ENCODE measurements around the gene LTO1.
"Not testable (repeated sequence)": the region's sequence is repeated elsewhere in the genome, so short reads cannot be mapped to it uniquely, and the experiment has no call there.

Gene LTO1

DNA sequence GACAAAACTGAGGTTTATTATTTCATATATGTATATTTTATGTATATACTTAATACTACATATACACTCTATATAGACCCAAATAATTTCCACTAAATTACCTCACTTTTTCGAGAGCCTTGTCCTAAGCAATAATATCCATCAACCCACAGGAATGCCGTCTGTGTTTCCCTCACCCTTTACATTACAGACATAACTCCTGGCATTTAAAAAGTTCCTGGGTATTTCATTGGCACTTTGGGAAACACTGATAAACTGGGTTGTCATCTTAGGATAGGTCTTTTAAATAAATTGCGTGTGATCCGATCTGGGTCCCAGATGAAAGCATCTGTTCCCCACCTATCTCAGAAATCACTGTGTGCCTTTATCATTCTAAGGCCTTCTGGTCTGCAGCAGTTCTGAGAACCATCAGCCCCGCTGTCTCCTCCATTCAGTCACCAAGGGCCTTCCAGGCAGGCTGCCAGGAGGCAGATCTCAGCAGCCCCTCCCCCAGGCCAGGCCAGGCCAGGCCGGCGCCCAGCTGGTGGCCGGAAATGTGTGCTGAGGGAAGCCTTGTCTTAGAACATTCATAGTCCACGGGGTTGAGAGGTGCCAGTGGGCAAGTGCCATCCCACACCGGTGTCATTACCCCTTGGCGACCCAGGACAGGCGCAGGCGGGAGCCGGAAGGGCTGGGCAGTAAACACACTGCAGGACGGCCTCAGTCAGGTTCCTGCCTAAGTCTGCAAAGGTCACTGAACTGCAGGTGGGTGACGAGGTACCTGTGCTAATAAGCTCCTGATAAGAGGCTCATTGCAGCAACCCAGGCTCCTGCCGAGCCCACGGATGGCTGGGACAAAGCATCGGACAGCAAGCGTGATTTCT is 25.4 kb upstream of the LTO1 start:
- no peak for DNase-seq

DNA sequence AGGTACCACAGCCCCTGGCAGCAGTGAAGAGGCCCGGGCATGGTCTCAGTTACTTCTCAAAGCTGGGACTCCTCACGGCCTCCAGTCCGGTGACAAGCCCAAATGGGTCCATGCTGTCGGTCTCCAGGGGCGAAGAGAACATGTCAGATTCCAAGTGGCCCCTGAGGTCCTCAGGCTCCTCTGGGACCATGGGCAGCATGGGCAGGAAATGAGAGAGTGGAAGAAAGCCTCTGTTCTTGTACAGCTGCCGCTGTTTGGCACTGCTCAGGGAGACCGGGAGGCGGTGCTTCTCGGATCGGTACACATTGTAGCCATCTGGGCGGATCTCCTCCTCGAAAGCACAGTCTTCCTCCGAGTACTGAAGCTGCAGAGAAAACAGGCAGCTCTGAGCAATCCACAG is 24.1 kb upstream of the LTO1 start:
- no peak for DNase-seq

DNA sequence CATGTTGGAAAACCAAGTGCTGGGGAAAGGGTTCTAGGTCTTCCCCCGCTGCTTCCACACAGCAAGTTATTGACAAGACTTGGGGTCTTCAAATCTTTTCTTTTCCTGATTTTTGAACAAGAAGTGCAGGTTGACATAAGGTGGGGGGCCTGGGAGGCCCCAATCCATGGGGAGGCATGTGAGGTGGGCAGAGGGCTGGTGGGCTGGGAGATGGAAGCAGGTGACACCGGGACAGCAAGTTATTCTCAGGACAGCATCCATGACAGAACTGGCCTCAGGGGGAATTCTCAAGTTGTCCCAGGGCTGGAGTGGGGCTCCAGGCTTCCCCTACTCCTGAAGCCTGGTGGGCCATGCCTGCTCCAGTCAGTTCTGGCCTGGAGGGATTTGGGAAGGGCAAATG is 23.2 kb upstream of the LTO1 start:
- DNase-seq: no peak

DNA sequence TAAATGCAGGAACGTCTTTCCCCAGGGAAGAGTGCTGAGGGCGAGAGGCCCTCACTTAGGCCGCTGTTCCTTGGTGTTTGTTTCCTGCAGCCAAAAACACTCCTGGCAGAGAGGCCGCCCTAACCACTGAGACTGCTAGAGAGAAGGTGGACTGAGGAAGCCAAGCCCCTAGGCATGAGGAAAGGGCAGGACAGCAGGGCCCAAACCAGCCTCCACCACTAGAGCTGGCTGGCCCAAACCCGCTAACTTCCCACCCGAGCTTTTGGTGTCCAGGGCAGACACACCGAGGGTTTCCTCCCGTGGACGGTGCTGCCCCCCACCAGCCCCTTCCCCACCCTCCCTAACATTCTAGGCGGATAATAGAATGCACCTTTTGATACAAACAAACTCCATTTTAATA is 22.7 kb upstream of the LTO1 start:
- DNase-seq: no peak

DNA sequence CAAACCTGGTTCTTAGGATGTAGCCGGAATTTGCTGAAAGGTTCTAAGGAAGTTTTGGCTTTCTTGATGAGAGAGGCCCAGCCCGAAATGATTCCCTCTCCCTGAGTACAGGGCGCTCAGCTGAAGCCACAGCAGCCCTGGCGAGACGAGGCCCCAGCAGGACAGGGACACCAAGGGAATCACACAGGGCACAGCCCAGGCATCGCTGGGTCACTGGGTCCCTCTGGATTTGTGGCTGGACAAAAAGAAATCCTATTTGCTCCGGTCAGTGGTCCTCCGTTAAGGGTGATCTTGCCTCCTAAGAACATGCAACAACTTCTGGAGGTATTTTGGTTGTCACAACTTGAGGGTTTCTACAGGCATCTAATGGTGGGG is 22.3 kb upstream of the LTO1 start:
- no peak for DNase-seq

DNA sequence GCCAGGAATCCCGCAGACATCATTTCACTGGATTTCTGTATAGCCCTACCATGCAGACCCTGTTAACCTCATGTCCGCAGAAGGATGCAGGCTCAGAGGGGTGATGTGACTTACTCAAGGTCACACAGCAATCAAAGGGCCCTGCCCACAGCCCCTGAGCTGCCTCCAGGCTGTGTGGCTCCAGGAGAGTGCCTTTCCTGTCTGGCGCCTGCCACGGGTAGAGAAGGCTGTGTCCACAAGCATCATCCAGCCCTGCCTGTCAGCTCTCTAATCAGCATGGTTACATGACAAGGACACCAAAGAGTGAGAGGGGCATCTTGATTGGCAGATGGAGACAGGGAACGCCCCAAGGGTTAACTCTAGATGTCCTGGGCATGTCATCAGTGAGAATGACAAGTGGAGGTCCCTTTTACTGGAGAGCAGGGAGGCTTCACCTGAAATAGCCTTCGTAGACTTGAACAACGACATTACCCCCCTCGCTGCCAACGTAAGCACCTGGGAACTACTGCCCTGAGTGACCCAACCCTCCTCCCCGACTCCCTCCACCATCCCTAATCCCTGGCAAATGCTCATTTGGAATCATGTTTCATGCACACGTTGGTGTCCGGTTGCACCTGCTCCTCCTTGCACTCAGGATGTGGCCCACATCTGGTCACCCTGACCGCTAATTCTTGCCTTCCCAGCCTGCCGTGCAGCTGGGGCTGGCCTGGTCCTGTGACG is 21.8 kb upstream of the LTO1 start:
- DNase-seq: no peak

DNA sequence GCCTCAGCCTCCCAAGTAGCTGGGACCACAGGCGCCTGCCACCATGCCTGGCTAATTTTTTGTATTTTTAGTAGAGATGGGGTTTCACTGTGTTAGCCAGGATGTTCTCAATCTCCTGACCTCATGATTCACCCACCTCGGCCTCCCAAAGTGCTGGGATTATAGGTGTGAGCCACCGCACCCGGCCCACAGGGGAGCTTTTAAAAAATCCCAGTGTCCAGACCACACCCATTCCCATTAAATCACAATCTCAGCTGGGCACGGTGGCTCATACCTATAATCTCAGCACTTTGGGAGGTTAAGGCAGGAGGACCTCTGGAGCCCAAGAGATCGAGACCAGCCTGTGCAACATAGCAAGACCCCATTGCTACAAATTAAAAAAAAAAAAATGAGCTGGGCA is 20.8 kb upstream of the LTO1 start:
- not testable (repeated sequence) for DNase-seq

DNA sequence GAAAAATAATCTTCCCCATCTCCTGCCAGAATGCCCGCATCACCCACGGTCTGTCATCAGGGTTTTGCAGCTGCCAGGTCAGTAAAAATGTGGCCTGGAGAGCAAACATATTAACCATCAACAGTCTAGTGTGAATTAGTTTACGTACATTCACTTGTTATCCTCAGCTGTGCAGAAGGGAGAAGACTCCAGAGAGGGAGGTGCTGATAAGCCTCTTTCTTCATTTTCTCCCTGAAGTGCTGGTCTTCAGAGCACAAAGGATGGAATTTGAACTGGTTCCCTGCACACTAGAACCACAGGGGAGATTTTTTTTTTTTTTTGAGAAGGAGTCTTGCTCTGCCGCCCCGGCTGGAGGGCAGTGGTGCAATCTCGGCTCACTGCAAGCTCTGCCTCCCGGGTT is 20.4 kb upstream of the LTO1 start:
- DNase-seq: no peak

DNA sequence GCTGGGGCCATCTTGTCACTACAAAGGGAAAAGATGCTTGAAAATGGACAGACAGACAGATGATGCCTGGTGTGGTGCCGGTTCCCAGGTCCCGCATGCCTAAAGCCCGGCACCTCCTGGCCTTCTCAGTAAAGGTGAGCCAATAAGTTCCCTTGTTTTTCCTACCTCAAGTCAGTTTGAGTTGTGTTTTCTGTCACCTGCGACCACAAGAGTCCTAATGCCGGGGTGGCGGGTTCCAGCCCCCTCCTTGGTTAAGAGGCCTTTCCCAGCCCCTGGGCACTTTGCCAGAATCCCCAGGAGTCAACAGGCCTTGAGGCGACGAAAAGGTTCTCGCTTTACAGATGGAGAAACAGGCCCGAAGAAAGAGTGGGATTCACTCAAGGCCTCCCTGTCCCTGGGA is 19.6 kb upstream of the LTO1 start:
- no peak for DNase-seq

DNA sequence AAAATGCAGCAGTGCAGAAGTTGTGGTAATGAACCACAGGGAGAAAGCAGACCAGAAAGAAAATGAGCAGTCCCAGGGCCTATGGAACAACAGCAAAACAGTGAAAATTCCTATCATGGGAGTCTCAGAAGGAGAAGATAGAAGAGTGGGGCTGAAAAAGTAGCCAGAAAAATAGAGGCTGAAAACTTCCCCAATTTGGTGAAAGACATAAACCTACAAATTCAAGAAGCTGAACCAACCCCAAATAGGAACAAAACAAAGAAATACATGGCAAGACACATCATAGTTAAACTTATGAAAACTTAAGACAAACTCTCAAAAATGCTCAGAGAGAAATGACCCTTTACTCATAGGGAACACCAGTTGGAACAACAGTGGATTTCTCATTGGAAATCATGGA is 17.3 kb upstream of the LTO1 start:
- DNase-seq: no peak

DNA sequence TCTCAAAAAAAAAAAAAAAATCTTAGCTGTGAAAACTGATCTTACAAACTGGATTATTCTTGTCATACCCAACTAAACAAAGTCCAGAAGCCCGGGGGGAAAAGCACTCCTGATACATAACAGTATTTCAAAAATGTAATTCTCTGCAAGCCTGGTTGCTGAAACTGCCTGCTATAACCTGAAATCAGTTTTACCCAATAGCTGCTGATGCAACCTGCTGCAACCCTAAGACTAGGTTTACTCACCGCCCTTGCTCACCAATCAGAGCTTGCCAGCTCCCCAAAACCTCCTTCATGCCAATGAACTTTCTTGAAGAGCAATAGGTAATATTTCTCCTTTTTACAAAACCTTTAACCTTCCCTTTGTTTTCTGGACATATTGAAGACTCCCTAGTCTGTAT is 16.3 kb upstream of the LTO1 start:
- no peak for DNase-seq

DNA sequence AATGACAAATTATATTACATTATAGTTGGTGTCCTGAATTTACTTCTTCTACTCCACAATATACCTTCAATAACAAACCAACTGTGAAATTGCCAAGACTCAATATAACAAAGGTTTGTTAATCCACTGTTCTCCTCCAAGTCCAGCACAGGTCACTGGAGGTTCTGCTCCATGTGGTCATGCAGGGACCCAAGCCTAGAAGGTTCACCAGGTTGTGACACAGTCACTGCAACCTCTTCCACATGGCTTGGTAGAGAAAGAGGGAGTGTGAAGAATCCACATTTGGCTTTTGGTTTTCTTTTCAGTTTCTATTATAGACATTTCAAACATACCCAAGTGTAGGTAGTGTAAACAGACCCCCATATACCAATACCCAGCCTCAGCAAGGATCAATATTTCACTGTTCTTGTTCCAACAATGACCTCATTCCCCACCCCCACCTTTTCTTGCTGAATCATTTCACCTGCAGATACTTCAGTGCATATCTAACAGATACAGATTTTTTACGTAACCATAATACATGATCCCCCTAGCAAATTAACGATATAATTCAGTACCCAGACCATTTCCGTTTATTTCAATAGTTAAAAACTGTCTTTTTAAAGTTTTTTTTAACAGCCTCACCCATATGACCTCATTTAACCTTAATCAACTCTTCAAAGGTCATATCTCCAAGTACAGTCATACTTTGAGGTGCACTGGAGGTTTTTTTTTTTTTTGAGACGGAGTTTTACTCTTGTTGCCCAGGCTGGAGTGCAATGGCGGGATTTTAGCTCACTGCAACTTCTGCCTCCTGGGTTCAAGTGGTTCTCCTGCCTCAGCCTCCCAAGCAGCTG is 14.5 kb upstream of the LTO1 start:
- DNase-seq: no peak

DNA sequence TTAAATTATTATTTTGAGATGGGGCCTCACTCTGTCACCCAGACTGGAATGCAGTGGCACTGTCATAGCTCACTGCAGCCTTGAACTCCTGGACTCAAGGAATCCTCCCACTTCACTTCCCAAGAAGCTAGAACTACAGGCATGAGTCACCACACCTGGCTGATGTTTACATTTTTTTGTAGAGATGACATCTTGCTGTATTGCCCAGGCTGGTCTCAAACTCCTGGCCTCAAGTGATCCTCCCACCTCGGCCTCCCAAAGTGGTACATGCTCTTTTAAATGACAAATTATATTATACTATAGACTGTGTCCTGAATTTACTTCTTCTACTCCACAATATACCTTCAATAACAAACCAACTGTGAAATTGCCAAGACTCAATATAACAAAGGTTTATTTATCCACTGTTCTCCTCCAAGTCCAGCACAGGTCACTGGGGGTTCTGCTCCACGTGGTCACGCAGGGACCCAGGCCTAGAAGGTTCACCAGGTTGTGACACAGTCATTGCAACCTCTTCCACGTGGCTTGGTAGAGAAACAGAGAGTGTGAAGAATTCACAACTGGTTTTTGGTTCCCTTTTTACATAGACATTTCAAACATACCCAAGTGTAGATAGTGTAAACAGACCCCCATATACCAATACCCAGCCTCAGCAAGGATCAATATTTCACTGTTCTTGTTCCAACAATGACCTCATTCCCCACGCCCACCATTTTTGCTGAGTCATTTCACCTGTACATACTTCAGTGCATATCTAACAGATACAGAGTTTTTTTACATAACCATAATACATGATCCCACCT is 13.0 kb upstream of the LTO1 start:
- not testable (repeated sequence) for DNase-seq

DNA sequence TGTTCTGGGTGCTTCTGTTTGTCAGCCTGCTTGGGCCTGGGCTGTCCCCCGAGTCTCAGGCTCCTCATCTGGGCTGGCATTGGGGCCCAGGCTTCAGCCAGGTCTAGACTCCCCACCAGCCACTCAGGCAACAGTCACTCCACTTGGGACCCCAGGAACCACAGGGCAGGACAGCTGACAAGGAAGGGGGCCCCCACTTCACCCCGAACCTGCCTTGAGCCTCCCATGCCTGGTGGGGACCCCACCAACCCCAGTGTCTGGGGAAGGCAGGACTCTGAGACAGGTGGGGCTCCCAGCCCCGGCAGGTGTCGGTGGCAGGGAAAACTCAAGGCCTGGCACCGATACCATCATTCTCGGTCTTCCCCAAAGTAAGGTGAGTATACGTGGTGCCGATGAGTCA is 11.7 kb upstream of the LTO1 start:
- no peak for DNase-seq

DNA sequence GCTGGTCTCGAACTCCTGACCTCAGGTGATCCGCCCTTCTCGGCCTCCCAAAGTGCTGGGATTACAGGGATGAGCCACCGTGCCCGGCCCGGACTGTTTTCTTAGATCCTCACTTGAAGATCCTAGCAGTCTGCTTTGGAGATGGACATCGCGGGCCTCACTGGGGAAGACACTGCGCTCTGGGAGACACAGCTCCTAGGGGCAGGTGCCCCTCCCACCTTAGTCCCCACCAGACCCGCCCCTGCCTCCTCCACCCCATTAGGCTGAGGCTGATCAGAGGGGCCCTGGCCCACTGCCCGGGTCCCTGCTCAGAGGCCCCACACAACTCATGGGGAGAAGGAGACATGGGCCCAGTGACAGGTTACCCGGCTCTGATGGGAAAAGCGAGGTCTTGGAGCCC is 11.3 kb upstream of the LTO1 start:
- no peak for DNase-seq

DNA sequence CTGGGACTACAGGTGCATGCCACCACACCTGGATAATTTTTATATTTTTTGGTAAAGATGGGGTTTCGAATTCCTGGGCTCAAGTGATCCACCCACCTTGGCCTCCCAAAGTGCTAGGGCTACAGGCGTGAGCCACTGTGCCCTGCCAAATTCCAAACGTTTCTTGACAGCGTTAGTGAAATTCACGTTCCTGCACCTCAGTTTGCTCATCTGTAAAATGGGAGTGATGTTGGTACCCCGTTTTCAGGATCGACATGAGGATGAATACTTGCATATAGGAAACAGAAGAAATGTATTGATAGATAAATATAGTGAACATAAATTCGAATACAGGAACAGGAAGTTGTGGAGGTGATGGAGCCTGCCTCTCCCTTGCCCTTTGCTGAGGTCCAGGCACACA is 10.2 kb upstream of the LTO1 start:
- DNase-seq: no peak

DNA sequence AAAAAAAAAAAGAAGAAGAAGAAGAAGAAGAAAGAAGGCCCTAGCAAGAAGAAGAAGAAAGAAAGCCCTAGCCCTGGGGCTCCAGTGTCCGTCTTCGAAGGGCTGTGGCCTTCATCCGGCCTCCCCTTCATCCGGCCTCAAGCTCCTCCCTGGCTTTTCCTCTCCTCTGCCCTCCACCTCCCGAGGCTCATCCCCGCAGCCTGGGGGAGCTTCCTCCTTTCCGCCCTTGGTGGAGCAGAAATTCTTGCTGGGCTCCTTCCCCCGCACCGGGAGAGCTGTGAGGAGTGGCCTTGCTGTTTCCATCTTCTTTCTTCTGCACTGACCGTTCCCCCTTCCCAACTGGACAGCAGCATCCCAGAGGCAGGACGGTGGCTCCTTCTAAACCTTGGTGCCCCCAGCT is 9.5 kb upstream of the LTO1 start:
- DNase-seq: no peak

DNA sequence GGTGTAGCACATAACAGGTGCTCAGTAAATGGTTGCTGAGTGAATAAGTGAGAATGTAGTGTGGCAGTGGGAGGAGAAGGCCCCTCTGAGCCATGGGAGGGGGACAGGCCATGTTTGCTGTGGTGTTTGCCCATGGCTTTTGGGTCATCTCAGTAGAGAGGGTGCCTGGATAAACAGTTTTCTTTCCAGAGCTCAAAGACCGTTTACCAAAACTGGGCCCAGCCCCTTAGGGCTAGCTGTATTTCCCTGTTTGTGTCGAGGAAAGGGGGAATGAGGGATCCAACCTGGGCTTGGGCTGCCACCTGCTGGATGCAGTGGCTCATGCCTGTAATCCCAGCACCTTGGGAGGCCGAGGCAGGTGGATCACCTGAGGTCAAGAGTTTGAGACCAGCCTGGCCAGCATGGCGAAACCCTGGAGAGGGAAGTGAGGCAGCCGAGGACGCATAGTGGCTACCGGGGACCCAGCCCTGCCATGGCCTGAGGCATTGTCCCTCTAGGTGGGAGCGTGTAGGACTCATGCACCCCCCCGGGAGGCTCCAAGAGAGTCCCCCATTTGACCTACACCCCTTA is 8.7 kb upstream of the LTO1 start:
- DNase-seq: peak; percentile 1

DNA sequence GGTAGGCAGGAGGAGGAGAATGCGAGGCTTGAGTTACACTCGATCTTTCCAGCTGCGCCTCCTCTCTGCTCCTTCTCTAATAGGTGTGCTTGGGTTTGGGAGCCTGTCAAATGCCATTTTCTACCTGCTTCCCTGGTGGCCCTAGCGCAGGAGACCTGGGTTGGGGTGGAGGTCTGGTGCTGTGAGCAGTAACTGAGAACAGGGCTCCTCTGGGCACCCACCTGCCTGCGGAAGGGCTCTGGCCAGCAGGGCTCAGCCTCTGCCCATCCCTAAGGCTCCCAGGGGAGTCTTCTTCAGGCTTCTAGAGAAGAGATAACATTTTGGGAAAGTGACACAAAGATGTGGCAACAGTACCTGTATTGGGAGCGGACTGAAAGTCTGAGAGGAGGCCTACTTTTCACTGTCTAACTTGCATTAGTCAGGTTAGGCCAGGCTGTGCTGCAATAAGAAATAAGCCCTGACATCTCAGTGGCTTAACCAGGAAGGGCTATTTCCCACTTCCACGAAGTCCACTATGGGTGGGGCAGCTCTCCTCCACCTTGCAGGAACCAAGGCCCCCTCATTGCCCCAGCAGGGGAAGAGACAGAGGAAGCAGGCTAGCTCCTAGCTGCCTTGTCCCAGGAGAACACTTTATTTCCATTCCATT is 7.7 kb upstream of the LTO1 start:
- no peak for DNase-seq

DNA sequence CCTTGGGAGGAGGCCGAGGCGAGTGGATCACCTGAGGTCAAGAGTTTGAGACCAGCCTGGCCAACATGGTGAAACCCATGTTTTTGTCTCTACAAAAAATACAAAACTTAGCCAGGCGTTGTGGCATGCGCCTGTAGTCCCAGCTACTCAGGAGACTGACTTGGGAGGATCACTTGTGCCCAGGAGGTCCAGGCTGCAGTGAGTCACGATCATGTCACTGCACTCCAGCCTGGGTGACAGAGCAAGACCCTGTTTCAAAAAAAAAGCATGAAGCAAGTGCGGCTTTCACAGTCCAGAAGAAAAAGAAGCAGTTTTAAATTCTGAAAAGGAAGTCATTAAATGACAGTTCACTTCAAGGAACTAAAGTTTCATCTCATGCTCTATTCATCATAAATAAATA is 7.1 kb upstream of the LTO1 start:
- no peak for DNase-seq

DNA sequence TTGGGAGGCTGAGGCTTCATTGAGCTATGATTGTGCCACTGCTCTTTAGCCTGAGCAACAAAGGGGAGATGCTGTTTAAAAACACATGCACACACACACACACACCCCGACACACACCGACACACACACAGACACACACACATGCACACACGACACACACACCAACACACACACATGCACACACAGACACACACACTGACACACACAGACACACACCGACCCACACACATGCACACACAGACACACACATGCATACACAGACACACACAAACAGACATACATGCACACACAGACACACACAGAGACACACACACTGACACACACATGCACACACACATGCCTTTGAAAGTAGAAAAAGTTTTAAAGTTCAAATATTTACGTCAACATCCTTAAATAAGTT is 5.5 kb upstream of the LTO1 start:
- no peak for DNase-seq

DNA sequence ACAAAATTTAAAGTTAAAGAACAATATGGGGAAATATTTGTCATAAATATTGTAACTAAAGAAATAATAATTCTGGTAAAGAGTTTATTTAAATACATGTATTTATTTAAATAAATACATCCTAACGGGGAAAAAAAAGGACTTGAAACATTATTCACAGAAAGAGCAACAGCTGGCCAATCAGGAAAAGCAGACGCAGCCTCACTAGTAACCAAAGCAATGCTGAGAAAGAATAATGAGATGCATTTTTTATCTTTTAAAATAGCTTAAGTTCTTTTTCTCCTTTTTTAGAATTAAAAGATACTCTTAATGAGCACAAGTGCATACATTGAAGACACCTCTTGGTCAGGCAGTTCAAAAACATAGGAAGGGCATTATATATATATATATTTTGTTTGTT is 2.6 kb upstream of the LTO1 start:
- no peak for DNase-seq

All from GDM1 (cell line).